ENCODE results near the gene CRAT.

The CRAT gene

GRCh38 chr9:129110740-129111527, at the start of gene CRAT, which contains the start of gene PTPA:
Gene CRAT, minus strand, starts transcription at chr9:129110793. Its CDS starts 284 bp downstream, at chr9:129110509.
Gene PTPA, plus strand, starts transcription at chr9:129111415. Its CDS starts 186 bp downstream, at chr9:129111601.
- Mint-ChIP-seq H3K36me3 (ENCODE audit: low read depth) (no peaks in the 10 kb centered on the region), H3K27me3 (no peaks in the 10 kb centered on the region), H3K27ac (peak within 1 kb of the TSS; percentile 93), H3K4me3 (peak within 1 kb of the TSS; percentile 89), H3K4me1 (peaks cover 38% of the 10 kb centered on the region), H3K9me3 (no peaks in the 10 kb centered on the region)
- peak; percentile 88 for ATAC-seq
- peak; percentile 98 for DNase-seq

DNA sequence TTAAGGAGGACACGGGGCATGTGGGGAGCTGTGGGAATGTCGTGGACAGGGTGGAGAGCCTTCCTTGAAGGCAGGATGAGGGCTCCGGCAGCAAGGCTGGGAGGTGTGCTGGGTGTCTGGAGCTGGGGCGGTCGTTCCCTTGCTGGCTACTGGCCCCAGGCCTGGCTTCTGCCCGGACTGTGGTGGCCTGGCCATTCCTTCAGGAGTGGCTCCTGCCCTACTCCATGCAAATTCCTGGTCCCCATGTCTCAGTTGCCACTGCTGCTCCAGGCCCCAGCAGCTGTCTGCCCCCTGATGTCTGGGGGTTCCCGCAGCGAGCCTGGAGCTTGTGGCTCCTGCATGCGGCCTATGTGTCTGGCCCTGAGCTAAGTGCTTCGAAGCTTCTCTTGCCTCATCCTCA, 45.6 kb upstream of the CRAT start:
- H3K9me3 Mint-ChIP-seq: no peaks in the 10 kb centered on the region
- DNase-seq (no peak), ATAC-seq (no peak)
- H3K4me3 Mint-ChIP-seq: no peak overlapping the region
- H3K4me1 Mint-ChIP-seq: no peaks in the 10 kb centered on the region
- no peaks in the 10 kb centered on the region for H3K27me3 Mint-ChIP-seq
- H3K36me3 Mint-ChIP-seq (ENCODE audit: low read depth): no peaks in the 10 kb centered on the region
- no peak overlapping the region for H3K27ac Mint-ChIP-seq

GRCh38 chr9:129154866-129155477, 44.4 kb upstream of the CRAT start:
- Mint-ChIP-seq H3K27me3 (no peaks in the 10 kb centered on the region), H3K9me3 (no peaks in the 10 kb centered on the region), H3K36me3 (ENCODE audit: low read depth) (no peaks in the 10 kb centered on the region), H3K4me3 (no peak overlapping the region), H3K4me1 (no peaks in the 10 kb centered on the region), H3K27ac (no peak overlapping the region)
- DNase-seq (no peak), ATAC-seq (no peak)

- no peak for DNase-seq
- H3K4me3 Mint-ChIP-seq: no peak overlapping the region
- no peaks in the 10 kb centered on the region for H3K9me3 Mint-ChIP-seq
- H3K4me1 Mint-ChIP-seq: peaks cover 2% of the 10 kb centered on the region
- H3K36me3 Mint-ChIP-seq (ENCODE audit: low read depth): no peaks in the 10 kb centered on the region
- H3K27ac Mint-ChIP-seq: no peak overlapping the region
- ATAC-seq: no peak
- no peaks in the 10 kb centered on the region for H3K27me3 Mint-ChIP-seq
Measured at GRCh38 chr9:129151469-129151868, 40.9 kb upstream of the CRAT start.

GRCh38 chr9:129150672-129151211, 40.1 kb upstream of the CRAT start:
- Mint-ChIP-seq H3K27ac (no peak overlapping the region), H3K4me1 (peaks cover 2% of the 10 kb centered on the region), H3K4me3 (no peak overlapping the region), H3K9me3 (no peaks in the 10 kb centered on the region), H3K27me3 (no peaks in the 10 kb centered on the region), H3K36me3 (ENCODE audit: low read depth) (no peaks in the 10 kb centered on the region)
- DNase-seq (no peak), ATAC-seq (no peak)

- Mint-ChIP-seq H3K27ac (no peak overlapping the region), H3K4me1 (peaks cover 2% of the 10 kb centered on the region), H3K9me3 (no peaks in the 10 kb centered on the region), H3K36me3 (ENCODE audit: low read depth) (no peaks in the 10 kb centered on the region), H3K4me3 (no peak overlapping the region), H3K27me3 (no peaks in the 10 kb centered on the region)
- DNase-seq (no peak), ATAC-seq (no peak)
Measured at GRCh38 chr9:129150122-129150521, 39.5 kb upstream of the CRAT start.

DNA sequence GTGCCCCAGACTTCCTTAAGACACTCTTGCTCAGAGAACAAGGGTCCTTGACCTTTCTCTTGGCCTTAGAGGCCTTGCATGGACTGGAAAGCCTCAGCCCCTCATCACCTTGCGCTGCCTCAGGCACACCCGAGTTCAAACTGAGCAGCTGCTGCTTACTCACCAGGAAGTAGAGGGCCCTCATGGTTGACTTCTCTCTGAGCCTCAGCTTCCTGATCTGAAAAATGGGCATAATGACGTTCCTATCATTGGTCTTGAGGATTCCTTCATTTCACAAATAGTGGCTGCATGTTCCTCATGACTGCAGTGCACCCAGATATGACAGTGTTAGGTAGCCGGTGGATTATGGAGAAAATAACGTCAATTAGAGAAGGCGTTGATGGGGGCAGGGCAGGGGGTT, 38.8 kb upstream of the CRAT start:
- Mint-ChIP-seq H3K36me3 (ENCODE audit: low read depth) (no peaks in the 10 kb centered on the region), H3K27me3 (no peaks in the 10 kb centered on the region), H3K4me1 (peaks cover 2% of the 10 kb centered on the region), H3K4me3 (no peak overlapping the region), H3K27ac (no peak overlapping the region), H3K9me3 (no peaks in the 10 kb centered on the region)
- no peak for ATAC-seq
- DNase-seq: no peak

GRCh38 chr9:129148463-129149204, 38.0 kb upstream of the CRAT start:
- ATAC-seq (no peak), DNase-seq (no peak)
- H3K4me3 Mint-ChIP-seq: no peak overlapping the region
- H3K4me1 Mint-ChIP-seq: peaks cover 7% of the 10 kb centered on the region
- no peaks in the 10 kb centered on the region for H3K9me3 Mint-ChIP-seq
- no peaks in the 10 kb centered on the region for H3K27me3 Mint-ChIP-seq
- peaks cover 6% of the 10 kb centered on the region for H3K36me3 Mint-ChIP-seq (ENCODE audit: low read depth)
- no peak overlapping the region for H3K27ac Mint-ChIP-seq

DNA sequence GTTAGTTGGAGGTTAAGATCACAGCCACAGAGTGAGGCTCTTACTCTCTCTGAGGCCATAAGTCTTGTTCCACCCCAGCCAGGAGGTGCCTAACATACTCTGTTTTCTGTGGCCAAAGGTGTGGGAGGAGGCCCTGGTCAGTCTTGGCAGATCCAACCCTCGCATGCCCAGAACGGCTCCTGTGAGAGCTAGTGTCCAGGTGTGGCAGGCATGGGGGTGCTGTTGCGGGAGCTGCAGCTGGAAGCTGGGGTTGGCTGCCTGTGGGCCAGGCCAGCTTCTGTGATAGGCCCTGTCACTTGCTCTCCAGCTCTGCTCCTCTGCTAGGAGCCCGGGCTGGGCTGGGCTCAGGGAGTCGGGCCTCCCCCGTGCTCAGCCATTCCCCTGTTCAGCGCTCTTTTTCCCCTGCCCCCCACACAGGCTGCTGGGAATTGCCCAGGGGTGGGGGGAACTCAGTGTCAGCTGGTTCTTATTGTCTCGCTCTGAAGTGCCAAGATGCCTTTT, 35.9 kb upstream of the CRAT start:
- Mint-ChIP-seq H3K4me3 (no peak overlapping the region), H3K9me3 (no peaks in the 10 kb centered on the region), H3K27me3 (no peaks in the 10 kb centered on the region), H3K36me3 (ENCODE audit: low read depth) (peaks cover 10% of the 10 kb centered on the region), H3K4me1 (peaks cover 24% of the 10 kb centered on the region), H3K27ac (no peak overlapping the region)
- DNase-seq: no peak
- ATAC-seq: no peak

GRCh38 chr9:129145841-129146292, 35.3 kb upstream of the CRAT start:
- Mint-ChIP-seq H3K27ac (no peak overlapping the region), H3K27me3 (no peaks in the 10 kb centered on the region), H3K36me3 (ENCODE audit: low read depth) (peaks cover 13% of the 10 kb centered on the region), H3K9me3 (no peaks in the 10 kb centered on the region), H3K4me3 (no peak overlapping the region), H3K4me1 (peaks cover 30% of the 10 kb centered on the region)
- DNase-seq: no peak
- no peak for ATAC-seq

- H3K27me3 Mint-ChIP-seq: no peaks in the 10 kb centered on the region
- DNase-seq (no peak), ATAC-seq (no peak)
- no peaks in the 10 kb centered on the region for H3K9me3 Mint-ChIP-seq
- H3K36me3 Mint-ChIP-seq (ENCODE audit: low read depth): peaks cover 13% of the 10 kb centered on the region
- H3K4me3 Mint-ChIP-seq: no peak overlapping the region
- H3K27ac Mint-ChIP-seq: no peak overlapping the region
- H3K4me1 Mint-ChIP-seq: peaks cover 35% of the 10 kb centered on the region
Measured at GRCh38 chr9:129145316-129145715, 34.7 kb upstream of the CRAT start.

- no peaks in the 10 kb centered on the region for H3K9me3 Mint-ChIP-seq
- H3K4me1 Mint-ChIP-seq: peaks cover 48% of the 10 kb centered on the region
- H3K27me3 Mint-ChIP-seq: no peaks in the 10 kb centered on the region
- ATAC-seq (peak; percentile 24), DNase-seq (peak; percentile 85)
- H3K4me3 Mint-ChIP-seq: no peak overlapping the region
- peaks cover 13% of the 10 kb centered on the region for H3K36me3 Mint-ChIP-seq (ENCODE audit: low read depth)
- peak overlapping the region; percentile 39 for H3K27ac Mint-ChIP-seq
Measured at GRCh38 chr9:129143031-129143927, 32.7 kb upstream of the CRAT start.

GRCh38 chr9:129142138-129142935, 31.7 kb upstream of the CRAT start:
- no peak for DNase-seq
- H3K4me3 Mint-ChIP-seq: no peak overlapping the region
- peaks cover 15% of the 10 kb centered on the region for H3K36me3 Mint-ChIP-seq (ENCODE audit: low read depth)
- no peak for ATAC-seq
- H3K4me1 Mint-ChIP-seq: peaks cover 48% of the 10 kb centered on the region
- H3K27me3 Mint-ChIP-seq: no peaks in the 10 kb centered on the region
- H3K27ac Mint-ChIP-seq: peak overlapping the region; percentile 98
- H3K9me3 Mint-ChIP-seq: no peaks in the 10 kb centered on the region
